Astrocyte (in vitro differentiated cells and primary cell): ENCODE measurements around the gene PAM16. TPM values are rescaled to one million over a fixed set of nuclear protein-coding genes. Genes with fewer than 3 reads are reported as not detected.

Experiments
- DNase-seq: peaks from one replicate; pipeline ENCODE4 v3.0.0-alpha.2; 2010; ENCODE audit warnings: low read depth
- FAIRE-seq: peaks from 2 replicates; lab custom pipeline; 2011; peaks lifted over from hg19 to GRCh38; lab: Jason Lieb, UNC
- H2AFZ ChIP-seq: 2 replicates; pipeline ENCODE4 v1.6.0; 2012; ENCODE audit warnings: low read depth, low read length, inconsistent platforms
- H3K27ac ChIP-seq: 2 replicates; pipeline ENCODE4 v1.5.1; 2011; ENCODE audit warnings: low read depth, low read length, inconsistent platforms
- H3K27me3 ChIP-seq: 2 replicates; pipeline ENCODE4 v1.6.0; 2011; ENCODE audit warnings: low read length, inconsistent platforms; ENCODE audit not compliant: insufficient read depth
- H3K36me3 ChIP-seq: 2 replicates; pipeline ENCODE4 v1.5.1; 2011; ENCODE audit warnings: low read length, inconsistent platforms; ENCODE audit not compliant: insufficient read depth
- H3K4me1 ChIP-seq: 2 replicates; pipeline ENCODE4 v1.5.1; 2011; ENCODE audit warnings: low read length, inconsistent platforms; ENCODE audit not compliant: insufficient read depth
- H3K4me2 ChIP-seq: 2 replicates; pipeline ENCODE4 v1.6.0; 2012; ENCODE audit warnings: low read length, inconsistent platforms
- H3K4me3 ChIP-seq: 2 replicates; pipeline ENCODE4 v1.5.1; 2011; ENCODE audit warnings: low read depth, mild to moderate bottlenecking, low read length, inconsistent platforms; ENCODE audit not compliant: insufficient read depth
- H3K79me2 ChIP-seq: 2 replicates; pipeline ENCODE4 v1.6.0; 2012; ENCODE audit warnings: mild to moderate bottlenecking, low read length, inconsistent platforms; ENCODE audit not compliant: insufficient read depth
- H3K9ac ChIP-seq: 2 replicates; pipeline ENCODE4 v1.6.0; 2012; ENCODE audit warnings: mild to moderate bottlenecking, low read length, inconsistent platforms
- H3K9me3 ChIP-seq: 2 replicates; pipeline ENCODE4 v1.5.1; 2012; ENCODE audit warnings: low read depth, mild to moderate bottlenecking, low read length, inconsistent platforms; ENCODE audit not compliant: insufficient read depth
- H4K20me1 ChIP-seq: 2 replicates; pipeline ENCODE4 v1.6.0; 2012; ENCODE audit warnings: low read length, inconsistent platforms; ENCODE audit not compliant: insufficient read depth
- H3K27ac Mint-ChIP-seq: one replicate; pipeline ENCODE4 v1.8.0; 2021; ENCODE audit warnings: mild to moderate bottlenecking, mixed read lengths; ENCODE audit not compliant: unreplicated experiment
- H3K27me3 Mint-ChIP-seq: one replicate; pipeline ENCODE4 v1.8.0; 2021; ENCODE audit warnings: low read depth, mixed read lengths; ENCODE audit not compliant: unreplicated experiment
- H3K36me3 Mint-ChIP-seq: one replicate; pipeline ENCODE4 v1.8.0; 2021; ENCODE audit warnings: low read depth, mixed read lengths; ENCODE audit not compliant: unreplicated experiment
- H3K4me1 Mint-ChIP-seq: one replicate; pipeline ENCODE4 v1.8.0; 2021; ENCODE audit warnings: low read depth, mixed read lengths; ENCODE audit not compliant: unreplicated experiment
- H3K4me3 Mint-ChIP-seq: one replicate; pipeline ENCODE4 v1.8.0; 2021; ENCODE audit warnings: mild to moderate bottlenecking, moderate library complexity, mixed read lengths; ENCODE audit not compliant: unreplicated experiment
- H3K9me3 Mint-ChIP-seq: one replicate; pipeline ENCODE4 v1.8.0; 2021; ENCODE audit warnings: mild to moderate bottlenecking, mixed read lengths; ENCODE audit not compliant: unreplicated experiment
- CTCF ChIP-seq: IDR thresholded peaks from 2 replicates; pipeline ENCODE4 v1.5.1; 2011; ENCODE audit warnings: low read depth, mild to moderate bottlenecking, inconsistent platforms, low read length, moderate library complexity; ENCODE audit not compliant: insufficient read depth
- EZH2 ChIP-seq: IDR thresholded peaks from 2 replicates; pipeline ENCODE4 v1.6.1; 2012; ENCODE audit warnings: mild to moderate bottlenecking, low read length, inconsistent platforms; ENCODE audit not compliant: insufficient read depth
- total RNA-seq: library from RNA; stranded (reverse); gene quantifications from 2 replicates; pipeline ENCODE4 v1.2.1, GENCODE V29; 2021

Gene PAM16
- total RNA-seq, 1 donor from 2014 or later, result 51.9 TPM

- no peak for DNase-seq
- Mint-ChIP-seq H3K9me3 (no peaks in the 10 kb centered on the region), H3K27ac (no peak overlapping the region), H3K4me1 (peaks cover 9% of the 10 kb centered on the region), H3K4me3 (no peak overlapping the region), H3K36me3 (peaks cover 7% of the 10 kb centered on the region), H3K27me3 (no peaks in the 10 kb centered on the region)
- Histone ChIP-seq H3K9ac (no peak overlapping the region), H3K9me3 (no peaks in the 10 kb centered on the region), H3K36me3 (no peaks in the 10 kb centered on the region), H3K4me2 (no peak overlapping the region), H2AFZ (no peak overlapping the region), H3K4me3 (no peak overlapping the region), H3K27ac (no peak overlapping the region), H3K27me3 (no peaks in the 10 kb centered on the region), H4K20me1 (peaks cover 68% of the 10 kb centered on the region), H3K4me1 (peaks cover 8% of the 10 kb centered on the region), H3K79me2 (peaks cover 73% of the 10 kb centered on the region)
- FAIRE-seq, result no peak
- TF ChIP-seq CTCF (no peak), EZH2 (no peak)
These were observed 3.2 kb downstream of the PAM16 start for GRCh38 chr16:4347765-4348509.

GRCh38 chr16:4347010-4347409, 4.1 kb downstream of the PAM16 start:
- Histone ChIP-seq H3K27ac (no peak overlapping the region), H3K4me3 (no peak overlapping the region), H3K4me1 (peaks cover 7% of the 10 kb centered on the region), H3K4me2 (no peak overlapping the region), H3K27me3 (no peaks in the 10 kb centered on the region), H3K36me3 (no peaks in the 10 kb centered on the region), H3K79me2 (peaks cover 77% of the 10 kb centered on the region), H3K9me3 (no peaks in the 10 kb centered on the region), H2AFZ (no peak overlapping the region), H3K9ac (no peak overlapping the region), H4K20me1 (peaks cover 73% of the 10 kb centered on the region)
- DNase-seq (no peak), FAIRE-seq (no peak)
- no peak for TF ChIP-seq EZH2
- TF ChIP-seq CTCF, result no peak
- Mint-ChIP-seq H3K4me1 (peaks cover 9% of the 10 kb centered on the region), H3K36me3 (peaks cover 7% of the 10 kb centered on the region), H3K27me3 (no peaks in the 10 kb centered on the region), H3K4me3 (no peak overlapping the region), H3K9me3 (no peaks in the 10 kb centered on the region), H3K27ac (no peak overlapping the region)
